Right cardiac atrium (tissue), 5 donors: ENCODE data around the gene ACSS1. TPM values are rescaled to one million over a fixed set of nuclear protein-coding genes. Genes with fewer than 3 reads are reported as not detected.

Source experiments
- ATAC-seq, 2 donors: fragments of 200-7000 bp; cut with Tn5 transposase; one replicate each; pipeline versions ENCODE4 v1.8.0 to v1.9.1; 2020; ENCODE audit warnings: moderate library complexity in 2 of 2, mild to moderate bottlenecking in 1 of 2
- DNase-seq, 3 donors: peaks; one replicate each; pipeline ENCODE4 v3.0.0-alpha.2; 2020
- H3K27ac ChIP-seq: one replicate; pipeline ENCODE4 v1.5.1; 2013; ENCODE audit warnings: mild to moderate bottlenecking, low read length, control low read depth, moderate library complexity
- H3K27me3 ChIP-seq: one replicate; pipeline ENCODE4 v1.6.1; 2013; ENCODE audit not compliant: control insufficient read depth, insufficient read depth
- H3K4me1 ChIP-seq: one replicate; pipeline ENCODE4 v1.6.1; 2013; ENCODE audit warnings: low read length; ENCODE audit not compliant: control insufficient read depth, insufficient read depth
- H3K4me3 ChIP-seq: one replicate; pipeline ENCODE4 v1.5.1; 2013; ENCODE audit warnings: low read length, control low read depth
- H3K9me3 ChIP-seq: one replicate; pipeline ENCODE4 v1.6.1; 2013; ENCODE audit warnings: low read length; ENCODE audit not compliant: control insufficient read depth
- WGBS: extraction: QIAGEN DNeasy Blood & Tissue Kit; methylation state at CpG from one replicate; pipeline ENCODE4 v1.1.7; 2013; 5-methylcytosine and 5-hydroxymethylcytosine counted together
- intact Hi-C, 4 donors: fragments of 100-400 bp; cut with DNase I; formaldehyde crosslinking; loops; one replicate each; pipeline versions ENCODE4 v1.11.0 to v1.14.0; 2022 to 2023
- polyA plus RNA-seq: library from polyadenylated mRNA; stranded (reverse); fragments of 200-250 nt; gene quantifications from one replicate; pipeline ENCODE4 v1.2.3, GENCODE V29; 2013
- total RNA-seq, 4 donors: library from RNA; stranded (reverse); fragmentation: NEBNext Ultra II Directional; extraction: Animal tissue kit (Norgen Biotek cat#: 25700); gene quantifications; one replicate each; pipeline ENCODE4 v1.2.1, GENCODE V29; 2021
- donor health status: healthy with polysubstance abuse.
- donor health status: DM: no; HTN: yes; CAD: no.
- donor health status: DM: no; HTN: no; CAD: no.
- donor health status: DM: no; HTN: yes; CAD: no; lungs with severe emphysema.
- donor health status: DM: yes; HTN: yes; CAD: no.

Gene ACSS1
- total and polyA plus RNA-seq, 5 donors, result 14.8 to 61.8 (median 32.5) TPM

GRCh38 chr20:25017257-25017803, 40.6 kb downstream of the ACSS1 start:
- WGBS, result 70% methylated on average over 14 of the region's 14 CpGs
- Histone ChIP-seq H3K4me3 (no peak overlapping the region), H3K27me3 (no peaks in the 10 kb centered on the region), H3K9me3 (no peaks in the 10 kb centered on the region), H3K4me1 (no peaks in the 10 kb centered on the region), H3K27ac (no peak overlapping the region)
- ATAC-seq (no peak), DNase-seq (no peak)
- intact Hi-C loops, result no loop called here

- H3K9me3 ChIP-seq, result no peaks in the 10 kb centered on the region
- DNase-seq (no peak), ATAC-seq (no peak)
- 88% methylated on average over 11 of the region's 11 CpGs for WGBS
- no peaks in the 10 kb centered on the region for H3K4me1 ChIP-seq
- H3K27ac ChIP-seq, result no peak overlapping the region
- intact Hi-C loops, result no loop called here
- no peaks in the 10 kb centered on the region for H3K27me3 ChIP-seq
- H3K4me3 ChIP-seq, result no peak overlapping the region
Observed at GRCh38 chr20:25016471-25016870, 41.5 kb downstream of the ACSS1 start.

GRCh38 chr20:25015986-25016385, 42.0 kb downstream of the ACSS1 start:
- no peak overlapping the region for H3K4me3 ChIP-seq
- no peaks in the 10 kb centered on the region for H3K4me1 ChIP-seq
- ATAC-seq, result no peak
- no peaks in the 10 kb centered on the region for H3K27me3 ChIP-seq
- DNase-seq, result no peak
- H3K27ac ChIP-seq, result no peak overlapping the region
- 84% methylated on average over 11 of the region's 11 CpGs for WGBS
- no peaks in the 10 kb centered on the region for H3K9me3 ChIP-seq
- intact Hi-C loops, result no loop called here

- H3K9me3 ChIP-seq, result no peaks in the 10 kb centered on the region
- intact Hi-C loops, result no loop called here
- H3K4me1 ChIP-seq, result no peaks in the 10 kb centered on the region
- H3K27ac ChIP-seq, result no peak overlapping the region
- H3K4me3 ChIP-seq, result no peak overlapping the region
- ATAC-seq (no peak), DNase-seq (no peak)
- H3K27me3 ChIP-seq, result no peaks in the 10 kb centered on the region
- WGBS, result 92% methylated on average over 11 of the region's 11 CpGs
Observed at GRCh38 chr20:25014816-25015215, 43.1 kb downstream of the ACSS1 start.

- Histone ChIP-seq H3K27me3 (no peaks in the 10 kb centered on the region), H3K4me1 (peaks cover 2% of the 10 kb centered on the region), H3K9me3 (no peaks in the 10 kb centered on the region), H3K27ac (no peak overlapping the region), H3K4me3 (no peak overlapping the region)
- ATAC-seq (no peak), DNase-seq (no peak)
- 93% methylated on average over 25 of the region's 25 CpGs for WGBS
- intact Hi-C loops, result no loop called here
Observed at GRCh38 chr20:25013478-25014380, 44.2 kb downstream of the ACSS1 start.

GRCh38 chr20:25012616-25013189, 45.2 kb downstream of the ACSS1 start:
- no peak for DNase-seq
- H3K27ac ChIP-seq, result no peak overlapping the region
- no peak overlapping the region for H3K4me3 ChIP-seq
- intact Hi-C loops, result no loop called here
- ATAC-seq, result no peak
- WGBS, result 93% methylated on average over 21 of the region's 21 CpGs
- peaks cover 2% of the 10 kb centered on the region for H3K4me1 ChIP-seq
- no peaks in the 10 kb centered on the region for H3K9me3 ChIP-seq
- no peaks in the 10 kb centered on the region for H3K27me3 ChIP-seq

- no peak overlapping the region for H3K27ac ChIP-seq
- no peak for ATAC-seq
- intact Hi-C loops, result no loop called here
Observed at GRCh38 chr20:25011831-25012241, 46.1 kb downstream of the ACSS1 start.

GRCh38 chr20:25011261-25011660, 46.7 kb downstream of the ACSS1 start:
- Histone ChIP-seq H3K9me3 (no peaks in the 10 kb centered on the region), H3K4me1 (peaks cover 2% of the 10 kb centered on the region), H3K4me3 (no peak overlapping the region), H3K27ac (no peak overlapping the region), H3K27me3 (no peaks in the 10 kb centered on the region)
- WGBS, result 92% methylated on average over 6 of the region's 6 CpGs
- ATAC-seq (no peak), DNase-seq (no peak)
- intact Hi-C loops, result no loop called here

More at GRCh38 chr20:25011831-25012241, 46.1 kb downstream of the ACSS1 start:
- H3K9me3 ChIP-seq, result no peaks in the 10 kb centered on the region
- WGBS, result 93% methylated on average over 12 of the region's 12 CpGs
- no peaks in the 10 kb centered on the region for H3K27me3 ChIP-seq
- H3K4me1 ChIP-seq, result peaks cover 2% of the 10 kb centered on the region
- no peak for DNase-seq
- no peak overlapping the region for H3K4me3 ChIP-seq

GRCh38 chr20:25009218-25010145, 48.5 kb downstream of the ACSS1 start:
- DNase-seq (peak in 1 of 3 donors; percentile 75), ATAC-seq (peak; percentile 55 to 71)
- intact Hi-C loops, result no loop called here
- peaks cover 8% of the 10 kb centered on the region for H3K4me1 ChIP-seq
- no peaks in the 10 kb centered on the region for H3K27me3 ChIP-seq
- 75% methylated on average over 10 of the region's 10 CpGs for WGBS
- H3K4me3 ChIP-seq, result no peak overlapping the region
- peak overlapping the region; percentile 77 for H3K27ac ChIP-seq
- no peaks in the 10 kb centered on the region for H3K9me3 ChIP-seq

GRCh38 chr20:25008388-25009217, 49.3 kb downstream of the ACSS1 start:
- DNase-seq, result no peak
- intact Hi-C loops, result no loop called here
- Histone ChIP-seq H3K27me3 (no peaks in the 10 kb centered on the region), H3K4me3 (no peak overlapping the region), H3K9me3 (no peaks in the 10 kb centered on the region), H3K27ac (no peak overlapping the region), H3K4me1 (peaks cover 8% of the 10 kb centered on the region)
- WGBS, result 89% methylated on average over 11 of the region's 11 CpGs
- no peak for ATAC-seq
